GM12801 (cell line): ENCODE measurements around the gene P2RY1.

Source experiments
- CTCF ChIP-seq: IDR thresholded peaks from one replicate; pipeline ENCODE4 v1.5.1; 2011; ENCODE audit warnings: control low read depth; ENCODE audit not compliant: insufficient read length; ENCODE audit errors: extremely low read depth

The P2RY1 gene

GRCh38 chr3:152817400-152817799 is 17.5 kb upstream of the P2RY1 start:
- no peak for TF ChIP-seq CTCF

- TF ChIP-seq CTCF, result no peak
Measured at GRCh38 chr3:152818027-152818426, 16.9 kb upstream of the P2RY1 start.

DNA sequence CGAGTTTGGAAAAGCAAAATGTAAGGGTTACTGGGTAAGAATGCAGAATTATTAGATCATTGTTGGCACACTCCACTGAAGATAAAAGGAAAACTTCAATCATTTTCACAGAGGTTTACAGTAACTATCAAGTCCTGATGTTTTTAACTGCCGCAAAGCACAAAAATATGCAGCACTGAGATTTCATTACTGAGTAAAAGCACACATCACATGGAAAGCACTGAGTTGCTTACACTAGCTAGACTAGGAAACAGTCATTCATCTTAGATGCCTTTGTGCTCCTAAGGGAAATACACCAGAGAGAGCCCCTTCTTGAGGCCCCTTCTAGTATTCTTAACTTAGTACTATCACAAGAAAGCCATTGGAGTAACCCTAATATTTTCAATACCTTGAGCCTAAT is 11.8 kb upstream of the P2RY1 start:
- TF ChIP-seq CTCF, result no peak

GRCh38 chr3:152823781-152824180 is 11.2 kb upstream of the P2RY1 start:
- TF ChIP-seq CTCF, result no peak

DNA sequence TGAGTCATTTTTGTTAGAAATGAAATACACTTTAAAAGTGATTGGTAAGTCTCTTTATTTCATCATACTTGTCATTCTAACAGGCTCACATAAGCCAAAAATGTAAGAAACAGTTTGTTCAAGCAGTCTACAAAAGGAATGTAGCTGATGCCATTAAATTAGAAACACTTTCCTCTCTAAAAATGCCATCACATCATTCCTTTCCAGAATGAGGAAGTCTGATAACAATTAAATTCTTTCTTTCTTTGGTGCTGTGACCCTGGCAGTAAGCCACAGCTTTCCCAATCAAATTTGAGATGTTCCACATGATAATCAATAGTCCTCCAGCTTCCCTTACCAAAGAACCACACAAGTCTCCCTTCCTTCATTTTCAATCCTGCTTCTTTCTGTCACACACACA is 9.4 kb upstream of the P2RY1 start:
- TF ChIP-seq CTCF, result no peak

DNA sequence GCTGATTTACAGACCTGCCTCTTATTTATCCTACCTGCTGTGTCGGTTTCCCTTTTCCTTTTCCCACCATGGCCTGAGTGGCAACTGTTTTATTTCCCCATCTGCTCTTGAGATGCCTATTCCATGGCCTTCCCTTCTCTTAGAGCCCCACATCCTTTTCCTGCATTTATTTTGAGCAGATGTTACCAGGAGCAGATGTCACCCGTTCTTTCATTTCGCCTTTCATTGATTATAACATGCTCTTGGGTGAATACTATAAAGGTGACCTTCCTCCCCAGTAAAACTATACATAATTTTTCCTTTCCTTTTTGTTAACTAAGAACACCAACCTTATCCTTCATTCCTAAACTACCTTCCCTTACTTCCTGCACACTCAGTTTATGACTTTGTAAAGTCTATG is 8.5 kb upstream of the P2RY1 start:
- TF ChIP-seq CTCF, result no peak

GRCh38 chr3:152827313-152827712 is 7.6 kb upstream of the P2RY1 start:
- no peak for TF ChIP-seq CTCF
